Tibial artery (tissue), 4 donors: Measurements from ENCODE around the gene MS4A10.

Experiments
- DNase-seq, 2 donors: peaks; one replicate each; pipeline ENCODE4 v3.0.0-alpha.2; 2019
- H3K27ac ChIP-seq, 2 donors: fragments of 200-600 bp; sonication (generic) in 1 of 2; 1 replicate in 1 of 2; 2 replicates in 1 of 2; pipeline ENCODE4 v1.5.1; 2018 to 2019; ENCODE audit warnings: mild to moderate bottlenecking in 1 of 2
- H3K27me3 ChIP-seq, 2 donors: fragments of 200-600 bp; sonication (generic) in 1 of 2; one replicate each; pipeline versions ENCODE4 v1.5.1 to v1.6.0; 2016 to 2019
- H3K36me3 ChIP-seq, 3 donors: fragments of 200-600 bp; sonication (generic) in 2 of 3; one replicate each; pipeline ENCODE4 v1.5.1; 2016 to 2019; ENCODE audit warnings: mild to moderate bottlenecking in 2 of 3
- H3K4me1 ChIP-seq, 4 donors: fragments of 200-600 bp; sonication (generic) in 2 of 4; 1 replicate in 3 of 4; 2 replicates in 1 of 4; pipeline ENCODE4 v1.5.1; 2016 to 2019
- H3K4me3 ChIP-seq, 2 donors: fragments of 200-600 bp; sonication (generic) in 1 of 2; 1 replicate in 1 of 2; 2 replicates in 1 of 2; pipeline ENCODE4 v1.5.1; 2018 to 2019; ENCODE audit warnings: mild to moderate bottlenecking in 2 of 2
- H3K9me3 ChIP-seq, 3 donors: fragments of 200-600 bp; sonication (generic) in 1 of 3; one replicate each; pipeline ENCODE4 v1.5.1; 2016 to 2019
- CTCF ChIP-seq, 2 experiments: fragments of 200-600 bp in 1 of 2; fragments of 450-650 bp in 1 of 2; IDR thresholded peaks; one replicate each; pipeline ENCODE4 v1.5.1; 2017 to 2019; ENCODE audit warnings: antibody characterized with exemption in 2 of 2, mild to moderate bottlenecking in 1 of 2, moderate library complexity in 1 of 2
- intact Hi-C: fragments of 100-400 bp; cut with DNase I; formaldehyde crosslinking; loops from one replicate; pipeline ENCODE4 v1.15.0; 2023; ENCODE audit warnings: low total_unique reads

Gene MS4A10

GRCh38 chr11:60781981-60782316 lies 3.2 kb upstream of the MS4A10 start:
- no peak for TF ChIP-seq CTCF (IDR thresholded peaks at IDR 0.05)
- Histone ChIP-seq H3K4me1 (peaks cover 0 to 3% (median 1%) of the 10 kb centered on the region in 4 donors), H3K9me3 (no peaks in the 10 kb centered on the region), H3K36me3 (no peaks in the 10 kb centered on the region), H3K27me3 (no peaks in the 10 kb centered on the region), H3K27ac (no peak overlapping the region), H3K4me3 (no peak overlapping the region)
- intact Hi-C loops = no loop called here
- DNase-seq = no peak

- DNase-seq = no peak
- Histone ChIP-seq H3K36me3 (no peaks in the 10 kb centered on the region), H3K27ac (no peak overlapping the region), H3K4me3 (no peak overlapping the region), H3K9me3 (no peaks in the 10 kb centered on the region), H3K4me1 (peaks cover 0 to 9% (median 3%) of the 10 kb centered on the region in 4 donors), H3K27me3 (no peaks in the 10 kb centered on the region)
- intact Hi-C loops = no loop called here
- no peak for TF ChIP-seq CTCF (IDR thresholded peaks at IDR 0.05)
Measured at GRCh38 chr11:60782393-60783140, 2.6 kb upstream of the MS4A10 start.

- Histone ChIP-seq H3K9me3 (no peaks in the 10 kb centered on the region), H3K4me1 (peaks cover 0 to 9% (median 3%) of the 10 kb centered on the region in 4 donors), H3K27ac (no peak overlapping the region), H3K4me3 (no peak overlapping the region), H3K36me3 (no peaks in the 10 kb centered on the region), H3K27me3 (no peaks in the 10 kb centered on the region)
- TF ChIP-seq CTCF (IDR thresholded peaks at IDR 0.05) = no peak
- intact Hi-C loops = no loop called here
- DNase-seq = no peak
Measured at GRCh38 chr11:60783141-60783484, 2.0 kb upstream of the MS4A10 start.

- Histone ChIP-seq H3K4me1 (peaks cover 0 to 9% (median 3%) of the 10 kb centered on the region in 4 donors), H3K27me3 (no peaks in the 10 kb centered on the region), H3K36me3 (no peaks in the 10 kb centered on the region), H3K27ac (no peak overlapping the region), H3K9me3 (no peaks in the 10 kb centered on the region), H3K4me3 (no peak overlapping the region)
- intact Hi-C loops = no loop called here
- no peak for TF ChIP-seq CTCF (IDR thresholded peaks at IDR 0.05)
- DNase-seq = no peak
Measured at GRCh38 chr11:60783911-60784310, 1.2 kb upstream of the MS4A10 start.

- Histone ChIP-seq H3K4me3 (no peak overlapping the region), H3K4me1 (peaks cover 0 to 9% (median 3%) of the 10 kb centered on the region in 4 donors), H3K36me3 (no peaks in the 10 kb centered on the region), H3K27me3 (no peaks in the 10 kb centered on the region), H3K27ac (no peak overlapping the region), H3K9me3 (no peaks in the 10 kb centered on the region)
- intact Hi-C loops = no loop called here
- no peak for DNase-seq
- no peak for TF ChIP-seq CTCF (IDR thresholded peaks at IDR 0.05)
Measured at GRCh38 chr11:60785806-60786361, 751 bp downstream of the MS4A10 start.
